ENCODE data around the gene GALNT10.

The GALNT10 gene

DNA sequence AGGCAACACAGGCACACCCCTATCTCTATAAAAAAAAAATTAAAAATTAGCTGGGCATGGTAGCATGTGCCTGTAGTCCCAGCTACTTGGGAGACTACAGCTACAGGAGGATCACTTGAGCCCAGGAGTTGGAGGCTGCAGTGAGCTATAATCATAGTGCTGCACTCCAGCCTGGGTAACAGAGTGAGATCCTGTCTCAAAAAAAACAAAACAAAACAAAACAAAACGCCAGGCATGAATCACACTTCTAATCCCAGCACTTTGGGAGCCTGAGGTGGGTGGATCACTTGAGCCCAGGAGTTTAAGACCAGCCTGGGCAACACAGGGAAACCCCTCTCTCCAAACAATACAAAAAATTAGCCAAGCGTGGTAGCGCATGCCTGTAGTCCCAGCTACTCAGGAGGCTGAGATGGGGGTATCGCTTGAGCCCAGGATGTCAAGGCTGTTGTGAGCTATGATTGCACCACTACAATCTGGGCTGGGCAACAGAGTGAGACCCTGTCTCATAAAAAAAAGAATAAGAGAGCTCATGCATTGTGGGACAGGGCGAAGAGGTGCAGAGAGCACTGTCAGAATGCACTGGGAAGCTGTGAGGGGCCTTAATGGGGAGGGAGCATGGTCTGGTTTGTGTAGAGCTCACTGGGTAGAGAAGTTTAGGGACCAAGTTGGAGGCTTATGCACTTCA lies 246.9 kb downstream of the GALNT10 start:
- no peaks in the 10 kb centered on the region for H3K9me3 ChIP-seq (ENCODE audit: severe bottlenecking)
- TF ChIP-seq, protein P1, sequence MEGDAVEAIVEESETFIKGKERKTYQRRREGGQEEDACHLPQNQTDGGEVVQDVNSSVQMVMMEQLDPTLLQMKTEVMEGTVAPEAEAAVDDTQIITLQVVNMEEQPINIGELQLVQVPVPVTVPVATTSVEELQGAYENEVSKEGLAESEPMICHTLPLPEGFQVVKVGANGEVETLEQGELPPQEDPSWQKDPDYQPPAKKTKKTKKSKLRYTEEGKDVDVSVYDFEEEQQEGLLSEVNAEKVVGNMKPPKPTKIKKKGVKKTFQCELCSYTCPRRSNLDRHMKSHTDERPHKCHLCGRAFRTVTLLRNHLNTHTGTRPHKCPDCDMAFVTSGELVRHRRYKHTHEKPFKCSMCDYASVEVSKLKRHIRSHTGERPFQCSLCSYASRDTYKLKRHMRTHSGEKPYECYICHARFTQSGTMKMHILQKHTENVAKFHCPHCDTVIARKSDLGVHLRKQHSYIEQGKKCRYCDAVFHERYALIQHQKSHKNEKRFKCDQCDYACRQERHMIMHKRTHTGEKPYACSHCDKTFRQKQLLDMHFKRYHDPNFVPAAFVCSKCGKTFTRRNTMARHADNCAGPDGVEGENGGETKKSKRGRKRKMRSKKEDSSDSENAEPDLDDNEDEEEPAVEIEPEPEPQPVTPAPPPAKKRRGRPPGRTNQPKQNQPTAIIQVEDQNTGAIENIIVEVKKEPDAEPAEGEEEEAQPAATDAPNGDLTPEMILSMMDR (IDR thresholded peaks at IDR 0.05; ENCODE audit: low read depth, low read length) = no peak
- H3K36me3 ChIP-seq = peaks cover 8% of the 10 kb centered on the region
- H3K27ac ChIP-seq = no peak overlapping the region
- H3K4me3 ChIP-seq (ENCODE audit: low read depth, low read length) = no peak overlapping the region
- no peak for DNase-seq
- no peaks in the 10 kb centered on the region for H3K27me3 ChIP-seq (ENCODE audit: insufficient read depth, low read depth, severe bottlenecking)

DNA sequence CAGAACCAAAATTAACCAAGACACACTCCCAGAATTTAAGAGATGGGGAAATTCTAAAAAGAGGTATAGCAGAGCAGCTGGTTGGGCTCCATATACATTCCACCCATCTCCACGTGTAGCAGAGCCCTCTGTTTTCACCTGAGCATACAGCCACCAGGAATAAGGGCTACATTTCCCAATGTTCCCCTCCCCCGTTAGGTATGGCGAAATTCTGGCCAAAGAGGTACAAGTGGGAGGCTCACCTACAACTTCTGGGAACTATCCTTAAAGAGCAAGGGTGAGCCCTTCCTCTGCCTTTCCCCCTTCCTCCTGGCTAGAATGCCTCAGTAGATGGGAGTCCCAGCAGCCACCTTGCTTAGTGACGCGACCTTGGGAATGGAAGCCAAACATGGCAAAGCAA lies 250.0 kb downstream of the GALNT10 start:
- TF ChIP-seq, protein P1 (IDR thresholded peaks at IDR 0.05; ENCODE audit: low read depth, low read length) = no peak
- Histone ChIP-seq H3K27ac (no peak overlapping the region), H3K27me3 (ENCODE audit: insufficient read depth, low read depth, severe bottlenecking) (no peaks in the 10 kb centered on the region), H3K4me3 (ENCODE audit: low read depth, low read length) (no peak overlapping the region), H3K9me3 (ENCODE audit: severe bottlenecking) (no peaks in the 10 kb centered on the region), H3K36me3 (peaks cover 8% of the 10 kb centered on the region)
- DNase-seq = no peak

DNA sequence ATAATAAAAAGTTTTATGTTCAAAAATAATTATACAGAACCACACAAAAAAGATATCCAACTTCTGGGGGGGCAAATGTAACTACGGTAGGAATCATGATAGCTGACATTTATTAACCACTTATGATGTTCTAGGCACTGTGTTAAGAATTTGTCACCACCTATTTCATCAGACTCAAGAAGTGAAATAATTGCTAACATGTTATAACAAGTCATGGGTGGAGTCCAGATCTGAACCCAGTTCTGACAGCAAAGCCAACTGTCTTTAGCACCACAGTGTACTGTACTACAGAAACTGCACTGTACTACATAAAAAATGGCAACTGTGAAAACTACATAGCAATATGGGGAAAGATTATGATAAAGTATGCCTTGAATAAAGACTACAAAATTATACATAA lies 252.3 kb downstream of the GALNT10 start:
- TF ChIP-seq, protein P1 (IDR thresholded peaks at IDR 0.05; ENCODE audit: low read depth, low read length) = no peak
- Histone ChIP-seq H3K27ac (no peak overlapping the region), H3K36me3 (peaks cover 8% of the 10 kb centered on the region), H3K27me3 (ENCODE audit: insufficient read depth, low read depth, severe bottlenecking) (no peaks in the 10 kb centered on the region), H3K4me3 (ENCODE audit: low read depth, low read length) (no peak overlapping the region), H3K9me3 (ENCODE audit: severe bottlenecking) (no peaks in the 10 kb centered on the region)
- DNase-seq = no peak

DNA sequence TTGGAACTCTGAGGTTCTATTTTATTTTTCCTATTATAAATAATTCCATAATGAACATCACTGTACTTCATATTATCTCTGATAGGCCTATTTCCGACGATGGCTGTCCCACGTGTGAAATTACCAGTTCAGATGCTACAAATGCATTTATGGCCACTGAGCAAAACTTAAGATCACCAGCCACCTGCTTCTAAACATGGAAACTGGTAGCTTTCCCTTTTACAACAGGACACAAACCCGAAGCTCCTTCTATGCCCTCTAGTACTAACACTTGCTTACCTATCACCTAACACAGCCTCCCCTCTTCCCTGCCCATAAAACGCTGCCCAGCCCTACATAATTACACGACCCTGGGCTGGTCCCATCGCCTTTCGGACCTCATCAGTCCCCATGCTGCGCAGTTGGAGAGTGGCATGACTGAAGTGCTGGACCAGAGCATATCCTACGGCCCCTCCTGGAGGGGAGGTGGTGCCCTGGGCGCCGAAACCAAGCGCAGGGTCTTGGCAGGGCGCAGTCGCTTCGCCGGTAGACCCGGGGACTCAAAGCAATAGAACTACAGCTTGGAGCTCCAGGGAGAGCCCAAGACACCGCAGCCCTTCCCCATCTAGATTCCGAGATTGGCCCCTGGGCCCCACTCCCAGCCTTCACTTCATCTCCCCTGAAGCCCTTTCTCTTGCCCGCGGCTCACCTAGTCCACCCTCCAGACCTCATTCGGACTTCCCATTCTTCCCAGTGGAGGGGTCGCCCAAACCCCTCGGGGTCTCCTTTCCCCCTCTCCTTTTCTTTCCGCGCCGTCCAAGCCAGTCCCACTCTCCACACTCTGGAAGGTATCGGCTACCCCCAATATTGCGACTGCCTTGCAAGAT lies 254.3 kb downstream of the GALNT10 start:
- no peaks in the 10 kb centered on the region for H3K9me3 ChIP-seq (ENCODE audit: severe bottlenecking)
- peak overlapping the region; percentile 80 for H3K4me3 ChIP-seq (ENCODE audit: low read depth, low read length)
- H3K27ac ChIP-seq = no peak overlapping the region
- peaks cover 11% of the 10 kb centered on the region for H3K36me3 ChIP-seq
- H3K27me3 ChIP-seq (ENCODE audit: insufficient read depth, low read depth, severe bottlenecking) = no peaks in the 10 kb centered on the region
- DNase-seq = peak; percentile 18
- TF ChIP-seq, protein P1 (IDR thresholded peaks at IDR 0.05; ENCODE audit: low read depth, low read length) = no peak

DNA sequence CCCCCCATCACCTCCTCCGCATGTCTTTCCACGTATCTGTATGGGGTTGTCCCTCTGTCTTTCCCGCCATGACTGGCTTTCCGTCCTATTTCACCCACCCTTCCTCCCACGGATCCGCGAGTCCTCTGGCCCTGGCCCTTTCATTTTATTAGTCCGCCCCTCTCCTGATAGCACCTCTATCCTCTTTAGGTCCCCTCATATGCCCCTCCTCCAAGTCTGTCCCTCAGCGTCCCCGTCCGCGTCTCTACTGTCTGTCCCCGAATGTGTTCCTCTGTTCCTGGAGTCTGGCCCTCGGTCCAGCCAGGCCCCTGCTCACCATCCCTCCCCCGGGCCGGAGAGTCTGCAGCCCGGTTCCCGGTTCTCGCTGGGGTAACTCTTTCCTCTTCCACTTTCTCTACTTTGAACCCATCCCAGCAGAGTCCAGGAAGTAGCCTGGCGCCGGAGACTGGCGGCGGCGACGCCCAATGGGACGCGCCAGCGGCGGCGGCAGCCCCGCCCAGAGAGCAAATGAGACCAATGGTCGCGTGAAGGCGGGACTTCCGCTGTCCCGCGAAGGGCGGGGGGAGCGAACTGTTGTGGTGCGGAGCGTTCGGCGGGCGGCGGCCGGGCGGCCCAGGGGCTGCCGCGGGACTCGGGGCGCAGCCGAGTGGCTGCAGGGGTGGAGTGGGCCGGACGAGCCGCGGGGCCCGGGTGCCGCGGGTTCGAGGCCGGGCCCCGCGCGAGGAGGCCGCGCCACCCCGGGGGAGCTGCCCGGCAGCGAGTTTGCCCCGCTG lies 255.1 kb downstream of the GALNT10 start, which contains the start of gene SAP30L:
Gene SAP30L (plus strand): TSS at position 576 of the 773 bp plus-strand sequence. CDS start 608 bp downstream, outside the sequence.
- peak; percentile 95 for DNase-seq
- H3K4me3 ChIP-seq (ENCODE audit: low read depth, low read length) = peak within 1 kb of the TSS; percentile 80
- H3K36me3 ChIP-seq = peaks cover 11% of the 10 kb centered on the region
- no peaks in the 10 kb centered on the region for H3K9me3 ChIP-seq (ENCODE audit: severe bottlenecking)
- H3K27me3 ChIP-seq (ENCODE audit: insufficient read depth, low read depth, severe bottlenecking) = no peaks in the 10 kb centered on the region
- H3K27ac ChIP-seq = peak within 1 kb of the TSS; percentile 65
- TF ChIP-seq, protein P1 (IDR thresholded peaks at IDR 0.05; ENCODE audit: low read depth, low read length) = no peak

Data from WERI-Rb-1 (cell line).